ENCODE measurements around the gene CDC42EP2. TPM values are rescaled to one million over a fixed set of nuclear protein-coding genes. Genes with fewer than 3 reads are reported as not detected.
"Not testable (repeated sequence)": the region's sequence is repeated elsewhere in the genome, so short reads cannot be mapped to it uniquely, and the experiment has no call there.

Gene CDC42EP2
- total RNA-seq, 1 donor from 2014 or later, result 3.6 TPM

DNA sequence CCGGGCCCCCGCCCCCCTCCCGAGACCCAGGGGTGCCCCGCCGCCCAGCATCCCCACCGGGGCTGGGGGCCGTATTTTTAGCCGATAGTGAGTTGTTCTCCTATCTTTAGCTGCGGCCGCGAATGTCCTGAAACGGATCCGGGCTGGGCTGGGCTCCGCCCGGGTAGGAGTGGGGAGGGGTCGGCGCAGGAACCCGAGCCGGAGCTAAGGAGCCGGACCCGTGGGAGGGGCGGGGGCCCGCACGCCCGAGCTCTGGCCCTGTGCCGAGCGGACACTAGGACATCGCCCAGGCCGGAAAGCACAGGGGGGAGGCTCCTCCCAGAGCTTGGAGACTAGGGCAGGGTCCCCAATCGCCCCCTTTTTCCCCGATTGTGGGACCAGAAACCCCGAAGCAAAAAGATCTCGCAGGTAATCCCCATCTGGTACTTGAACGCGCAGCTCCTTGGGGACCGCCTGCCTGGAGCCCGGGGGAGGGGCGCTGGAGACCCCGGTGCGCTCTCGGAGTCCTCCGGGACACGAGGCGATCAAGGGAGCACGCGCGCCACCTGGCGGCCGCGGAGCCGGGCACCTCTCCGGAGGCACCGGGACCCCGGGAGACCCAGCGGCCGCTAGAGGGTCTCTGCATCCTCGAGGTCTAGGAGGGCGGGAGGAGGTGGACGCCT is 669 bp downstream of the CDC42EP2 start:
- peak; percentile 92 for DNase-seq (ENCODE audit: low spot score)
- intact Hi-C loops (cut with DNase I), result loop anchor here (1.0 to 2.0 kb wide), 2 partner anchors 17 to 40 kb away; no protein-coding TSS in a partner anchor

GRCh38 chr11:65315866-65316226 is 1.2 kb downstream of the CDC42EP2 start:
- DNase-seq (ENCODE audit: low spot score), result no peak
- intact Hi-C loops (cut with DNase I), result loop anchor here (1.0 to 2.0 kb wide), 2 partner anchors 17 to 41 kb away; no protein-coding TSS in a partner anchor

- intact Hi-C loops (cut with DNase I), result no loop called here
- no peak for DNase-seq (ENCODE audit: low spot score)
Measured at GRCh38 chr11:65316227-65317024, 1.8 kb downstream of the CDC42EP2 start.

DNA sequence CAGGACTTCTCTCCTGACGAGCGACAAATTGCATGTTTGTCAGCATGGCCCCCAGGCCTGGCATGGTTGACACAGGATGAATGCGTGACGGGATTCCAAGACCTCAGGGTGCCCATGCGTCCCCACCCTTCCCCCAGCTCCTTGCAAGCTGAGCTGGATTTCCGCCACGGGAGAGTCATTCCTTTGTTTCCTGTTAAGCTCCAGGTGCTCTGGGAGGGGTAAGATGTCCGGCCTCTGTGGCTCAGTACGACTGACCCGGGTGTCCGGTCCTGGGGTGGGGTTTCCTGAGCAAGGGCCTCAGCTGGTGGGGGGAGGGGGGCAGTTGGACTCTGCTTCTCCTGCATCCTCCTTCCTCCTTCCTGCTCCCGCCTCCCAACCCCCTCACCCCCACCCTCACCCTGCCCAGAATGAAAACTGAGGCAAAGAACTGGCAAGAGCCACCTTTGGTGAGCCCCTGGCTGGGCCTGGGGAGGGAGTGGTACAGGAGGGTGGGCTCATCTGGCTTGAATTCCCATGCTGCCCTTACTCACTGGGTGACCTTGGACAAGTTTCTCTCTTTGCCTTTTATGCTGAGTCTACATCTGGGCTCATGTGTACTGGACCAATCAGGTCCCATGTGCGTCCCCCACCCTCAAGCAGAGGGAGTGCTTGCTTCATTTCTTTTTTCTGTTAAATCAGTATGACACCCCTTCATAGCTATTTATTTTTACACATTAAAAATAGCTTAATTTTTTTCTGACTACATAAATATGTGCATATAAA is 2.5 kb downstream of the CDC42EP2 start:
- intact Hi-C loops (cut with DNase I), result no loop called here
- DNase-seq (ENCODE audit: low spot score), result peak; percentile 82

DNA sequence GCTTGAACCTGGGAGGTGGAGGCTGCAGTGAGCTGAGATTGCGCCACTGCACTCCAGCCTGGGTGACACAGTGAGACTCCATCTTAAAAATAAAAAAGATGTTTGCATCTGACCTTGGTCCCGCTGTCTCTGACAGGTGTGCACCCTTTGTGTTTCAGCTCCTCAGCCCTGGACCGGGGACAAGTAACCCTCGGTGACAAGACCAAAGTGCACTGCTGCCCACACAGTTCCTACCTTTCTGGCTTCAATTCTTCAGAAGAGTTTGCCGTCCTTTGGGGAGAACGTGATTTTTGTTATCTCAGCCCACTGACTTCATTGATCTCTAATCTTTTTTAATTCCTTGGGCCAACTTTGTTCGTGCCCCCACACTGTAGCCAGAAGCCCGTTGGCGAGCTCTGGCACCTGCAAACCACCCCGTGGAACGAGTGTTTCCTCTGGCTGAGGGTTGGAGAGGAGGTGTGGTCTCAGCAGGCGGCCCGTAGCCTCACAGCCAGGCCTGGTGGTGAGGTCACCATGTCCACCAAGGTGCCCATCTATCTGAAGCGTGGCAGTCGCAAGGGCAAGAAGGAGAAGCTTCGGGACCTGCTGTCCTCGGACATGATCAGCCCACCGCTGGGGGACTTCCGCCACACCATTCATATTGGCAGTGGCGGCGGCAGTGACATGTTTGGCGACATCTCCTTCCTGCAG is 5.9 kb downstream of the CDC42EP2 start:
- DNase-seq (ENCODE audit: low spot score), result no peak
- intact Hi-C loops (cut with DNase I), result no loop called here

GRCh38 chr11:65321076-65321475 is 6.4 kb downstream of the CDC42EP2 start:
- no peak for DNase-seq (ENCODE audit: low spot score)
- intact Hi-C loops (cut with DNase I), result no loop called here

- DNase-seq (ENCODE audit: low spot score), result no peak
- intact Hi-C loops (cut with DNase I), result no loop called here
Measured at GRCh38 chr11:65321828-65322485, 7.3 kb downstream of the CDC42EP2 start.

- intact Hi-C loops (cut with DNase I), result no loop called here
- DNase-seq (ENCODE audit: low spot score), result no peak
Measured at GRCh38 chr11:65323813-65324212, 9.1 kb downstream of the CDC42EP2 start.

- intact Hi-C loops (cut with DNase I), result no loop called here
- no peak for DNase-seq (ENCODE audit: low spot score)
Measured at GRCh38 chr11:65325435-65325834, 10.8 kb downstream of the CDC42EP2 start.

DNA sequence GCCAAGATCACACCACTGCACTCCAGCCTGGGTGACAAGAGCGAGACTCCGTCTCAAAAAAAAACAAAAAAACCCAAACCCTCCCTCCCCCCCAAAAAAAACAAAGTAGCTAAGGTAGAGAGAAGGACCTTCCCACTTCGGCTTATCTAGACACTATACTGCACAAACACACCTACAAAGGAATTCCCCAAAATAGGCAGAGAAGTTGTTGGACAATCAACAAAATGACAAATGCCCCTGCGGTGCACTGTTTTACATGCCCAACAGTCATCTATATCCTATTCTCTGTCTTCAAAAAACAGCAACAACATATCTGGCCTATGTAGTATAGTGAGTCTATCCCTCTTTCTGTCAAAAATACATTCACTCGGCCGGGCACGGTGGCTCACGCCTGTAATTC is 12.4 kb downstream of the CDC42EP2 start:
- intact Hi-C loops (cut with DNase I), result no loop called here
- DNase-seq (ENCODE audit: low spot score), result no peak

DNA sequence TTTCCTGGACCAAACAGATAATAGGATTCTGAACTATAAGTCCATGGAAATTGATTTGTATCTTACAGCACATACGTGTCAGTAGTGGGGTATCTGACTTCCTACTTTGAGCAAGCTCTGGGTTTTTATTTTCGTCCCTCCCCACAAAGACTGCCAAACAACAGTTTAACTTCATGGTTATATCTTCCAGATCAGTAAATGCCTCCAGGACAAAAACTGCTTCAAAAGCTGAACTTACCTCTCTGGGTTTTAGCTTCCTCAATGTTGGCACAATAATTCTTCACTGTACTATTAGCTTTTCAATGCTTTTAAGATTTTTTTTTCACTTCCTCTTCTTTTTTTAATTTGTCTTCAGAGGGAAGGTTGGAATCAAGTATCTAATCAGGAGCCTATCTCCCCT is 14.8 kb downstream of the CDC42EP2 start:
- no peak for DNase-seq (ENCODE audit: low spot score)
- intact Hi-C loops (cut with DNase I), result no loop called here

- intact Hi-C loops (cut with DNase I), result loop anchor here (1.0 kb wide), 1 partner anchor 55 kb away; no protein-coding TSS in a partner anchor
- DNase-seq (ENCODE audit: low spot score), result peak; percentile 86
Measured at GRCh38 chr11:65329944-65330403, 15.3 kb downstream of the CDC42EP2 start.

DNA sequence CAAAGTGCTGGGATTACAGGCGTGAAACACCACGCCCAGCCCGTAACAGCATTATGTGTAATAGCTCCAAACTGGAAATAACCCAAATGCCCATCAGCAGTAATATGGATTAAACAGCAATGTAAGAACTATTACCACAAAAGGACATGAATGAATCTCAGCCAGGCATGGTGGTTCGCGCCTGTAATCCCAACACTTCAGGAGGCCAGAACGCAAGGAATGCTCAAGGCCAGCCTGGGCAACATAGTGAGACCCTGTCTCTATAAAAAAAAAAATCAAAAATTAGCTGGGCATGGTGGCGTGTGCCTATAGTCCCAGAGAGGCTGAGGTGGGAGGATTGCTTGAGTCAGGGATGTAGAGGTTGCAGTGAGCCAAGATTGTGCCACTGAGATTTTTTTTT is 15.9 kb downstream of the CDC42EP2 start:
- DNase-seq (ENCODE audit: low spot score), result no peak
- intact Hi-C loops (cut with DNase I), result loop anchor here (1.0 kb wide), 1 partner anchor 55 kb away; no protein-coding TSS in a partner anchor

- DNase-seq (ENCODE audit: low spot score); intact Hi-C loops (cut with DNase I): not testable (repeated sequence)
Measured at GRCh38 chr11:65332591-65332990, 17.9 kb downstream of the CDC42EP2 start.

DNA sequence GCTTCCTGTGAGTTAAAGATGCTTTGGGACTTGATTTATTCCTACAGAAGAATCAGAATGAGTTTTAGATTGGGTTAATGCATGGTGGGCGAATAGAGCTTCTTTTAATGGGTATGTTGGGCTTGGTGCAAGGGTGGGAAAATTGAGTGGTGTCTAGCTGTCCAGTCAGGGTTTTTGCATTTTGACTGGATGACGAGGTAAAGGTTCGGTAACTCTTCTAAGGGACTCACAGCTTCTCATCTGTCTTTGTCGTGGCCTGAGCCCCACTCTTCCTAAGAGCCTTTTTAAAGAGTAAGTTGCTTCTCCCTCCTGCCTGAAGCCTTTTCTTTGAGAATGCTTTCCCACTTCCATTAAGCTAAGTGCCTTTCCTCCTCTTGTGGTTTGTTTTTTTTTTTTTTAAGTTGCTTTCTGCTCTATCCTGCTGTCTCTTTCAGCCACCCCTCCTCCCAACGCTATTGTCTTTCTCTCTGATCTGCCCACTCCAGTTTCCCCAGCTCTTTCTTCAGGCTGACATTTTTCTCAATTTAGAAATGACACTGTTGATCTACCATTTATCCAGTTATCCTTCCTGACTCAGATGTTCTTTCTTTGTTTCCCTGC is 20.1 kb downstream of the CDC42EP2 start:
- no peak for DNase-seq (ENCODE audit: low spot score)
- intact Hi-C loops (cut with DNase I), result no loop called here

DNA sequence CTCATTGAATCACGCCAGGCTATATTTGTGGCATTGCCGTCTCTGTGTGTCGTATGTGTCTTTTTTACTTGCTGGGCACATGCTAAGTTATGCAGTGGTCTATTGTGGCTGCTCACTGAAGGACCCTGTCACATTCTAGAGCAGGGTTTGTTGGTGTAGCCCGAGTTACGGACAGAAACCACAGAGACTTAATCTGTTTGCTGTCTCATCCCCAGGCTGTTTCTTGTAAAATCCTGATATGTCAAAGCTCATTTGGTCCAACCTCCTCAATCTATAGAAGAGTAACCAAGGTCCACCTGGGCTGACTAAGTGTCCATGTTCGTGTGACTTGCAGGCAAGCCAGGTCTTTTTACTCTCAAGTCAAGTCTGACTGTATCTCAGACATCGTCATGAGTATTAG is 24.0 kb downstream of the CDC42EP2 start:
- intact Hi-C loops (cut with DNase I), result no loop called here
- DNase-seq (ENCODE audit: low spot score), result no peak

GRCh38 chr11:65340226-65340625 is 25.6 kb downstream of the CDC42EP2 start:
- intact Hi-C loops (cut with DNase I), result no loop called here
- DNase-seq (ENCODE audit: low spot score), result no peak

- no peak for DNase-seq (ENCODE audit: low spot score)
- intact Hi-C loops (cut with DNase I), result no loop called here
Measured at GRCh38 chr11:65341856-65342255, 27.2 kb downstream of the CDC42EP2 start.

DNA sequence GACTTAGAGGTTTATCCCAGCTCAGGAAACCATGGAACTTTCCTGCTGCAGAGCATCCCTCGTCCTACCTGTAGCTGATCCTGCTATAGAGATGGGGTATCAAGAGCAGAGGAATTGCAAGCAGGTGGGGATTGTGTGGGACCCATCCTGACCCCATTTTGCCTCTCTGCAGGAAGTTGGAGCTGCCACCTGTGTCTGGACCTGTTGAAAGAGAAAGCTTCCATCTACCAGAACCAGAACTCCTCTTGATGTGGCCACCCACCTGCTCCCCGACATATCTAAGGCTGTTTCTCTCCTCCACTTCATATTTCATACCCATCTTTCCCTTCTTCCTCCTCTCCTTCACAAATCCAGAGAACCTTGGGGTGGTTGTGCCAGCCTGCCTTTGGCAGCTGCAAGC is 36.8 kb downstream of the CDC42EP2 start:
- intact Hi-C loops (cut with DNase I), result no loop called here
- no peak for DNase-seq (ENCODE audit: low spot score)

Measured in cardiac septum (tissue), 1 donor.